GM04503 (cell line): Measurements from ENCODE around the gene FNDC3B.

ENCODE experiments used
- DNase-seq: peaks from one replicate; pipeline ENCODE4 v3.0.0-alpha.2; 2012; ENCODE audit warnings: low read depth

The FNDC3B gene

GRCh38 chr3:172054115-172054764 lies 14.9 kb downstream of the FNDC3B start:
- no peak for DNase-seq

GRCh38 chr3:172056416-172056815 lies 17.0 kb downstream of the FNDC3B start:
- DNase-seq, result no peak

- DNase-seq, result no peak
These were observed 17.7 kb downstream of the FNDC3B start for GRCh38 chr3:172057059-172057458.

GRCh38 chr3:172057624-172058327 lies 18.4 kb downstream of the FNDC3B start:
- no peak for DNase-seq

- DNase-seq, result no peak
These were observed 20.2 kb downstream of the FNDC3B start for GRCh38 chr3:172059532-172059931.

GRCh38 chr3:172060234-172060633 lies 20.9 kb downstream of the FNDC3B start:
- no peak for DNase-seq

- DNase-seq, result no peak
These were observed 22.4 kb downstream of the FNDC3B start for GRCh38 chr3:172061724-172062184.

GRCh38 chr3:172062761-172063160 lies 23.4 kb downstream of the FNDC3B start:
- DNase-seq, result no peak

- DNase-seq, result no peak
These were observed 24.4 kb downstream of the FNDC3B start for GRCh38 chr3:172063456-172064432.

- DNase-seq, result no peak
These were observed 26.1 kb downstream of the FNDC3B start for GRCh38 chr3:172065527-172065926.

- DNase-seq, result no peak
These were observed 26.8 kb downstream of the FNDC3B start for GRCh38 chr3:172065967-172066762.

GRCh38 chr3:172066880-172067796 lies 27.8 kb downstream of the FNDC3B start:
- DNase-seq, result no peak

GRCh38 chr3:172067837-172068440 lies 28.6 kb downstream of the FNDC3B start:
- DNase-seq, result no peak

- DNase-seq, result no peak
These were observed 29.6 kb downstream of the FNDC3B start for GRCh38 chr3:172068977-172069376.

GRCh38 chr3:172069478-172069877 lies 30.1 kb downstream of the FNDC3B start:
- DNase-seq, result no peak

- DNase-seq, result no peak
These were observed 30.9 kb downstream of the FNDC3B start for GRCh38 chr3:172070269-172070668.

- no peak for DNase-seq
These were observed 31.4 kb downstream of the FNDC3B start for GRCh38 chr3:172070802-172071201.

- DNase-seq, result no peak
These were observed 32.5 kb downstream of the FNDC3B start for GRCh38 chr3:172071780-172072330.

GRCh38 chr3:172072543-172072942 lies 33.2 kb downstream of the FNDC3B start:
- DNase-seq, result no peak
